ENCODE data around the gene EBF3. TPM values are rescaled to one million over a fixed set of nuclear protein-coding genes. Genes with fewer than 3 reads are reported as not detected.

EBF3 gene
- total RNA-seq, 1 experiment from 2014 or later: 0.22 TPM

GRCh38 chr10:129917936-129918335 lies 46.1 kb downstream of the EBF3 start:
- H3K18ac ChIP-seq (ENCODE audit: insufficient read length, low read depth, low read length): no peak overlapping the region
- no CpG with 5 or more reads among the region's 3 CpGs for WGBS (ENCODE audit: extremely low coverage, insufficient read length, low lambda C conversion rate)
- H3K9ac ChIP-seq (ENCODE audit: extremely low read depth, insufficient read length, low read length): no peak overlapping the region
- H2AFZ ChIP-seq (ENCODE audit: low read length): no peak overlapping the region
- no peak overlapping the region for H3K23ac ChIP-seq (ENCODE audit: insufficient read length, low read depth, low read length)
- H3K56ac ChIP-seq (ENCODE audit: insufficient read length, low read depth, low read length): no peak overlapping the region
- no peak for DNase-seq
- H3K27me3 ChIP-seq (ENCODE audit: insufficient read depth, low read length): no peaks in the 10 kb centered on the region
- Mint-ChIP-seq H3K4me1 (peaks cover 0 to 2% of the 10 kb centered on the region in 2 experiments; a peak in 1 of 4 replicates), H3K27ac (no peak overlapping the region), H3K9me3 (no peaks in the 10 kb centered on the region; a peak in 2 of 5 replicates), H3K4me3 (no peak overlapping the region), H3K27me3 (ENCODE audit: low read depth) (no peaks in the 10 kb centered on the region), H3K36me3 (ENCODE audit: insufficient read depth in 1 of 3, low read depth in 3 of 3) (no peaks in the 10 kb centered on the region)
- H3K4me2 ChIP-seq (ENCODE audit: insufficient read depth, insufficient read length, low read length): no peak overlapping the region
- no peak overlapping the region for H4K8ac ChIP-seq (replicated peaks; ENCODE audit: insufficient read length, low read depth, low read length)
- H4K91ac ChIP-seq (ENCODE audit: insufficient read length, low read depth, low read length): no peak overlapping the region
- H2AK5ac ChIP-seq (ENCODE audit: insufficient read length, low read length): no peak overlapping the region
- H3K23me2 ChIP-seq (ENCODE audit: insufficient read length, low read depth, low read length, poor library complexity, severe bottlenecking): no peaks in the 10 kb centered on the region
- H3T11ph ChIP-seq (ENCODE audit: low read length): no peak overlapping the region
- no peak overlapping the region for H3K14ac ChIP-seq (ENCODE audit: insufficient read depth, low read length)
- peaks cover 5% of the 10 kb centered on the region for H4K20me1 ChIP-seq (ENCODE audit: control insufficient read depth, insufficient read depth, insufficient read length)
- no peak overlapping the region for H2BK120ac ChIP-seq (ENCODE audit: low read depth, low read length, poor library complexity, severe bottlenecking)
- no peak overlapping the region for H2BK5ac ChIP-seq (ENCODE audit: insufficient read length, low read length)
- no peak overlapping the region for H3K4ac ChIP-seq (ENCODE audit: low read depth, low read length)
- H3K4me1 ChIP-seq (ENCODE audit: insufficient read depth, low read length): no peaks in the 10 kb centered on the region
- H3K79me1 ChIP-seq (ENCODE audit: insufficient read depth, low read depth, low read length, poor library complexity, severe bottlenecking): no peaks in the 10 kb centered on the region
- TF ChIP-seq, protein P1, sequence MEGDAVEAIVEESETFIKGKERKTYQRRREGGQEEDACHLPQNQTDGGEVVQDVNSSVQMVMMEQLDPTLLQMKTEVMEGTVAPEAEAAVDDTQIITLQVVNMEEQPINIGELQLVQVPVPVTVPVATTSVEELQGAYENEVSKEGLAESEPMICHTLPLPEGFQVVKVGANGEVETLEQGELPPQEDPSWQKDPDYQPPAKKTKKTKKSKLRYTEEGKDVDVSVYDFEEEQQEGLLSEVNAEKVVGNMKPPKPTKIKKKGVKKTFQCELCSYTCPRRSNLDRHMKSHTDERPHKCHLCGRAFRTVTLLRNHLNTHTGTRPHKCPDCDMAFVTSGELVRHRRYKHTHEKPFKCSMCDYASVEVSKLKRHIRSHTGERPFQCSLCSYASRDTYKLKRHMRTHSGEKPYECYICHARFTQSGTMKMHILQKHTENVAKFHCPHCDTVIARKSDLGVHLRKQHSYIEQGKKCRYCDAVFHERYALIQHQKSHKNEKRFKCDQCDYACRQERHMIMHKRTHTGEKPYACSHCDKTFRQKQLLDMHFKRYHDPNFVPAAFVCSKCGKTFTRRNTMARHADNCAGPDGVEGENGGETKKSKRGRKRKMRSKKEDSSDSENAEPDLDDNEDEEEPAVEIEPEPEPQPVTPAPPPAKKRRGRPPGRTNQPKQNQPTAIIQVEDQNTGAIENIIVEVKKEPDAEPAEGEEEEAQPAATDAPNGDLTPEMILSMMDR (conservative IDR thresholded peaks at IDR 0.05): no peak
- H3K79me2 ChIP-seq (ENCODE audit: insufficient read depth, low read length): no peaks in the 10 kb centered on the region
- H2BK12ac ChIP-seq (ENCODE audit: insufficient read length, low read depth, low read length): no peak overlapping the region
- no peak overlapping the region for H2BK20ac ChIP-seq (ENCODE audit: low read depth, low read length, poor library complexity, severe bottlenecking)
- H2BK15ac ChIP-seq (ENCODE audit: low read depth, low read length): no peak overlapping the region
- H3K9me3 ChIP-seq (ENCODE audit: control insufficient read depth, low read depth, low read length): no peaks in the 10 kb centered on the region
- no peak overlapping the region for H3K27ac ChIP-seq (ENCODE audit: insufficient read length, low read depth, low read length)
- no peak overlapping the region for H4K5ac ChIP-seq (ENCODE audit: insufficient read length, low read depth, low read length)
